LNCaP clone FGC (cell line): Measurements from ENCODE around the gene TRIM13.
"Not testable (repeated sequence)": the region's sequence is repeated elsewhere in the genome, so short reads cannot be mapped to it uniquely, and the experiment has no call there.

Experiments
- DNase-seq: peaks from one replicate; pipeline ENCODE4 v3.0.0-alpha.2; 2011; ENCODE audit warnings: low read depth
- H3K4me3 ChIP-seq: 2 replicates; pipeline ENCODE4 v1.5.1; 2011; ENCODE audit warnings: mild to moderate bottlenecking, low read depth, low read length, control low read depth
- CTCF ChIP-seq: IDR thresholded peaks from 2 replicates; pipeline ENCODE4 v1.5.1; 2012; ENCODE audit warnings: mild to moderate bottlenecking; ENCODE audit not compliant: control insufficient read depth, insufficient read depth; ENCODE audit errors: extremely low read depth

The TRIM13 gene

GRCh38 chr13:49996951-49997895 lies at the start of gene TRIM13:
Gene TRIM13, plus strand, starts transcription at chr13:49997042. Its CDS starts 14,899 bp downstream, at chr13:50011941.
- peak; percentile 67 for DNase-seq
- peak; percentile 64 for TF ChIP-seq CTCF
- peak within 1 kb of the TSS; percentile 78 for H3K4me3 ChIP-seq

GRCh38 chr13:49948777-49949270 lies 48.0 kb upstream of the TRIM13 start:
- not testable (repeated sequence) for DNase-seq, H3K4me3 ChIP-seq

- DNase-seq, result no peak
- H3K4me3 ChIP-seq, result no peak overlapping the region
- no peak for TF ChIP-seq CTCF
Measured at GRCh38 chr13:49951754-49952535, 44.9 kb upstream of the TRIM13 start.

- no peak for TF ChIP-seq CTCF
- no peak overlapping the region for H3K4me3 ChIP-seq
- DNase-seq, result peak; percentile 62
Measured at GRCh38 chr13:49953560-49953959, 43.3 kb upstream of the TRIM13 start.

DNA sequence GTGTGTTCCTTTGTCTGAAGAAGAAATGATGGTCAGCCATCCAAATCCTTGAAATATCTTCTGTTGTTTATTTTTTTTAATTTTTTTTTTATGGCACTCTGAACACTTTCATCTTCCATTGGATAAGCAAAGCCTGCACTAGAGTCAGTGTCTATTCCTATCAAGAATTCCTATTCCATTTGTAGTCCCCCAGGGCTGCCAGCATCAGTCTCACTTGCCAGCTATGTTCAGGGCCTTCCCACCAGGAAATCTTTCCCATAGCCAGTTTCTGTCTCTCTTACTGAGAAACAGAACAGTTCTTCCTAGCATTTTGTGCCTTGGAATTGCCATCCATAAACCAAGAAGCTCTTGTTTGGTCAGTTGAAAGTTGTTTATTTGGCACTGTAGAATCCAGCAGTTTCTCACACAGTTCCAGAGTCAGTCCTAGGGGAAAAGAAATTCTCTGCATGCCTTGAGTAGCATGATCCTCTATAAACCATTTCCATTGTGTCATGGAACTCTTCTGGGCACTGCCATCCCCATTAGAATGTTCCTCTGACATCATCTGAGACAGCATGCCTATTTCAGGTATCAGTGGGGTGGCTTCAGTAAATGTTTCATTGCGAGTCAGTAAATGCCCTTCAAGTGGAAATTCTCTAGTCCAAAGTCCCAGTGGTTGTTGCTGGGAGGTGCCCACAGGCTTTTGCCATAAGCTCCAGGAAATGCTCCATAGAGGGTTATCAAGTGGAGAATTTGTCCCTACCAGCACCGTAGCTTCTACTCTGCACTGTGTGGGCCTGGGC lies 42.0 kb upstream of the TRIM13 start:
- no peak overlapping the region for H3K4me3 ChIP-seq
- no peak for DNase-seq
- TF ChIP-seq CTCF, result no peak

DNA sequence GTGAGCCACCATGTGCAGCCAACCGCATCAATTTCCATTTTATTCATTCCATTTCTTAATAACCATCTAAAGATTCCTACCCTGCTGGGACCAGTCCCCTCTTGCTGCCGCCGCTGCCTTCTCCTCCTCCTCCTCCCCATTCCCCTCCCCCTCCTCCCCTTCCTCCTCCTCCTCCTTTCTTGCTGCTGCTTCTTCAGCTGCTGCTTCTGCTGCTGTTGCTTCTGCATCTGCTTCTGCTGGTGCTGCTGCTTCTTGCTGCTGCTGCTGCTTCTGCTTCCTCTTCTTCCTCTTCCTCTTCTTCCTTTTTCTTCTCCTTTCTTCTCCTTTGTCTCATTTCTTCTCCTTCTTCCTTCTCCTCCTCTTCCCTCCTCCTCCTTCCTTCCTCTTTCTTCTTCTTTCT lies 40.7 kb upstream of the TRIM13 start:
- H3K4me3 ChIP-seq, result no peak overlapping the region
- no peak for DNase-seq
- TF ChIP-seq CTCF, result no peak
